KMS-11 (cell line): ENCODE measurements around the gene PCDHGC5.

Experiments used
- H2AFZ ChIP-seq: fragments of 200-600 bp; sonication (generic); 2 replicates; pipeline ENCODE4 v1.6.1; 2016; ENCODE audit warnings: antibody characterized with exemption, mixed run types, low read depth
- H3K27ac ChIP-seq: fragments of 200-600 bp; sonication (generic); 2 replicates; pipeline ENCODE4 v1.6.1; 2016; ENCODE audit warnings: mild to moderate bottlenecking, mixed run types
- H3K27me3 ChIP-seq: fragments of 200-600 bp; sonication (generic); 2 replicates; pipeline ENCODE4 v1.6.1; 2017; ENCODE audit warnings: mild to moderate bottlenecking, low read depth, mixed run types, moderate library complexity; ENCODE audit not compliant: insufficient read depth
- H3K36me3 ChIP-seq: fragments of 200-600 bp; sonication (generic); 2 replicates; pipeline ENCODE4 v1.6.1; 2017; ENCODE audit warnings: mild to moderate bottlenecking, mixed run types; ENCODE audit not compliant: insufficient read depth
- H3K4me1 ChIP-seq: fragments of 200-600 bp; sonication (generic); 2 replicates; pipeline ENCODE4 v1.6.1; 2016; ENCODE audit warnings: mild to moderate bottlenecking, low read depth, mixed run types; ENCODE audit not compliant: poor library complexity, severe bottlenecking
- H3K4me2 ChIP-seq: fragments of 200-600 bp; sonication (generic); 2 replicates; pipeline ENCODE4 v1.7.0; 2016; ENCODE audit warnings: mild to moderate bottlenecking, mixed run types
- H3K4me3 ChIP-seq: fragments of 200-600 bp; sonication (generic); IDR thresholded peaks from 2 replicates; pipeline ENCODE4 v1.6.1; 2017; ENCODE audit warnings: low read depth, low read length, mixed read lengths; ENCODE audit not compliant: insufficient read depth
- H3K79me2 ChIP-seq: fragments of 200-600 bp; sonication (generic); 2 replicates; pipeline ENCODE4 v1.6.1; 2016; ENCODE audit warnings: low read depth, mixed run types; ENCODE audit not compliant: insufficient read depth
- H3K9ac ChIP-seq: fragments of 200-600 bp; sonication (generic); 2 replicates; pipeline ENCODE4 v1.6.1; 2016; ENCODE audit warnings: mild to moderate bottlenecking, mixed run types
- H4K20me1 ChIP-seq: fragments of 200-600 bp; sonication (generic); 2 replicates; pipeline ENCODE4 v1.6.1; 2016; ENCODE audit warnings: mild to moderate bottlenecking, mixed run types; ENCODE audit not compliant: insufficient read depth
- CTCF ChIP-seq: fragments of 200-600 bp; sonication (generic); conservative IDR thresholded peaks from 2 replicates; pipeline ENCODE4 v1.6.1; 2017; ENCODE audit warnings: low read depth, mild to moderate bottlenecking, antibody characterized with exemption, low read length, moderate library complexity, mixed read lengths

PCDHGC5 gene

GRCh38 chr5:141528291-141528984 lies 39.6 kb downstream of the PCDHGC5 start:
- H3K4me1 ChIP-seq, result peaks cover 6% of the 10 kb centered on the region
- no peak overlapping the region for H2AFZ ChIP-seq

GRCh38 chr5:141529002-141529401 lies 40.1 kb downstream of the PCDHGC5 start:
- no peak overlapping the region for H3K4me2 ChIP-seq
- H3K27ac ChIP-seq, result no peak overlapping the region
- no peaks in the 10 kb centered on the region for H3K27me3 ChIP-seq
- H3K9ac ChIP-seq, result no peak overlapping the region
- H2AFZ ChIP-seq, result no peak overlapping the region
- no peaks in the 10 kb centered on the region for H4K20me1 ChIP-seq
- H3K4me3 ChIP-seq, result no peak overlapping the region
- TF ChIP-seq CTCF, result no peak
- no peaks in the 10 kb centered on the region for H3K79me2 ChIP-seq
- peaks cover 2% of the 10 kb centered on the region; the same call in 1 of the 2 replicates for H3K36me3 ChIP-seq
- H3K4me1 ChIP-seq, result peaks cover 6% of the 10 kb centered on the region

More at GRCh38 chr5:141528291-141528984, 39.6 kb downstream of the PCDHGC5 start:
- Histone ChIP-seq H3K79me2 (no peaks in the 10 kb centered on the region), H3K27me3 (no peaks in the 10 kb centered on the region), H3K4me2 (no peak overlapping the region), H3K4me3 (no peak overlapping the region), H3K9ac (no peak overlapping the region), H3K36me3 (no peaks in the 10 kb centered on the region; the same call in 1 of the 2 replicates), H3K27ac (no peak overlapping the region), H4K20me1 (no peaks in the 10 kb centered on the region)
- no peak for TF ChIP-seq CTCF

GRCh38 chr5:141529873-141530272 lies 41.0 kb downstream of the PCDHGC5 start:
- Histone ChIP-seq H3K27ac (no peak overlapping the region), H3K4me2 (no peak overlapping the region), H3K4me3 (no peak overlapping the region), H3K9ac (no peak overlapping the region), H3K27me3 (no peaks in the 10 kb centered on the region), H3K79me2 (no peaks in the 10 kb centered on the region), H3K4me1 (peaks cover 2% of the 10 kb centered on the region), H2AFZ (no peak overlapping the region), H4K20me1 (no peaks in the 10 kb centered on the region), H3K36me3 (peaks cover 5% of the 10 kb centered on the region; the same call in 1 of the 2 replicates)
- no peak for TF ChIP-seq CTCF

- Histone ChIP-seq H4K20me1 (no peaks in the 10 kb centered on the region), H3K27ac (no peak overlapping the region), H3K27me3 (no peaks in the 10 kb centered on the region), H3K4me3 (no peak overlapping the region), H3K4me1 (no peaks in the 10 kb centered on the region), H3K4me2 (no peak overlapping the region), H3K36me3 (peaks cover 5% of the 10 kb centered on the region; the same call in 1 of the 2 replicates), H3K79me2 (no peaks in the 10 kb centered on the region), H2AFZ (no peak overlapping the region), H3K9ac (no peak overlapping the region)
- TF ChIP-seq CTCF, result no peak
Observed at GRCh38 chr5:141532726-141533125, 43.8 kb downstream of the PCDHGC5 start.
